Ovary (tissue), 9 donors: ENCODE data around the gene PDIA2. TPM values are rescaled to one million over a fixed set of nuclear protein-coding genes. Genes with fewer than 3 reads are reported as not detected.

Experiments
- DNase-seq, 5 donors: peaks; one replicate each; pipeline ENCODE4 v3.0.0-alpha.2; 2019 to 2020
- H3K27ac ChIP-seq, 2 donors: fragments of 200-600 bp; one replicate each; pipeline versions ENCODE4 v1.5.1 to v1.8.0; 2019 to 2022
- H3K27me3 ChIP-seq: fragments of 200-600 bp; one replicate; pipeline ENCODE4 v1.8.0; 2022
- H3K36me3 ChIP-seq: fragments of 200-600 bp; sonication (generic); one replicate; pipeline ENCODE4 v1.5.1; 2019
- H3K4me1 ChIP-seq: one replicate; pipeline ENCODE4 v1.8.1; 2013; ENCODE audit warnings: mild to moderate bottlenecking, moderate library complexity; ENCODE audit not compliant: insufficient read depth
- H3K4me3 ChIP-seq: fragments of 200-600 bp; sonication (generic); one replicate; pipeline ENCODE4 v1.5.1; 2017
- H3K9me3 ChIP-seq, 2 donors: fragments of 200-600 bp in 1 of 2; sonication (generic) in 1 of 2; one replicate each; pipeline versions ENCODE4 v1.5.1 to v1.8.1; 2013 to 2019; ENCODE audit warnings: mild to moderate bottlenecking in 1 of 2, moderate library complexity in 1 of 2
- CTCF ChIP-seq, 3 donors: fragments of 450-650 bp in 2 of 3; fragments of 200-600 bp in 1 of 3; IDR thresholded peaks; one replicate each; pipeline versions ENCODE4 v1.5.1 to v1.8.0; 2016 to 2022; ENCODE audit warnings: antibody characterized with exemption in 3 of 3, mild to moderate bottlenecking in 1 of 3
- EP300 ChIP-seq: sonication (generic); formaldehyde crosslinking; IDR thresholded peaks from one replicate; pipeline ENCODE4 v1.6.1; 2017; ENCODE audit warnings: antibody characterized with exemption
- POLR2A ChIP-seq: fragments of 450-650 bp; IDR thresholded peaks from one replicate; pipeline ENCODE4 v1.6.1; 2017; ENCODE audit warnings: antibody characterized with exemption, mild to moderate bottlenecking, moderate library complexity
- WGBS, 3 donors: extraction: QIAGEN DNeasy Blood & Tissue Kit in 1 of 3; methylation state at CpG; one replicate each; pipeline versions ENCODE4 v1.1.5 to v1.1.7; 2013 to 2017; 5-methylcytosine and 5-hydroxymethylcytosine counted together
- intact Hi-C, 4 donors: fragments of 100-400 bp; cut with DNase I; formaldehyde crosslinking; loops; one replicate each; pipeline versions ENCODE4 v1.11.0 to v1.15.1; 2022 to 2023
- polyA plus RNA-seq, 2 donors: library from polyadenylated mRNA; stranded (reverse); fragments of 200-250 nt in 1 of 2; fragments of 350-450 nt in 1 of 2; fragmentation: Illumina TruSeq in 1 of 2; extraction: RNeasy Lipid Tissue Mini Kit (QIAGEN cat#74804) in 1 of 2; gene quantifications; one replicate each; pipeline ENCODE4 v1.2.3, GENCODE V29; 2013 to 2014
- total RNA-seq, 7 donors: library from RNA; depleted of rRNA in 2 of 7; stranded (reverse); fragments of >200 nt in 2 of 7; fragmentation: NEBNext Ultra II Directional in 3 of 7; extraction: Animal tissue kit (Norgen Biotek cat#: 25700) in 3 of 7; gene quantifications; one replicate each; pipeline versions ENCODE4 v1.1.0 to v1.2.4, GENCODE V29; 2016 to 2023
- donor health status: DM: no; HTN: no; CAD: no; lungs with moderate emphysema.
- donor health status: DM: no; HTN: no; CAD: no.
- donor health status: Bipolar disorder and iron deficiency.
- donor health status: DM: yes; HTN: yes; CAD: no.
- donor health status: DM: no; HTN: no; CAD: no.
- donor health status: DM: yes; HTN: yes; CAD: no.

The PDIA2 gene
- total and polyA plus RNA-seq, 9 donors, result 0.04 to 0.92 (median 0.32) TPM; not detected in 5

DNA sequence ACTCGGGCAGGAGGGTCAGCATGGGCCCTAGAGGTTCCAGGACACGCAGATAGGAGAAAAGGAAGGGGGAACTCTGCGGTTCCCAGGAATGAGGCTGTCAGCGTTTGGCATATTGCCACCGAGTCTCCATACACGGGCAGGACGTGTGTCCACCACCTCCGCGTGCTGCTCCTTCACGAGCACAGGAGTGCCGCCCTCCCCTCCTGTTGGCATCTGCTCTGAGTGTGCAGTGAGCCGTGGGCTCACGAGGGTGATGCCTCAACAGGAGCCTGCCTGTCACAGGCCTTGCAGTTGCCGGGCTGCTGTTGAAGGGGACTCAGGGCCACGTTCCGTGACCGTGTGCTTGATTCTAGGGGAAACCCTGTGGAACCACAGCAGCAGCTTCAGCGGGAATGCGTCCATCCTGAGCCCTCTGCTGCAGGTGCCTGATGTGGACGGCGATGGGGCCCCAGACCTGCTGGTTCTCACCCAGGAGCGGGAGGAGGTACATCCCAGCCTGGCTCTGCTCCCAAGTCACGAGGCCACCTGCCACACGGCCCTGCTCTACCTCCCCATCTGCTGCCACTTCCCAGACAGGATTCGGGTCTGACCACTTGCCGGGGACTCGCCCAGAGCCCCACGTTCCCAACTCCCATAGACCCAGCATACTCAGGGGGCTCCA, 21.8 kb upstream of the PDIA2 start:
- TF ChIP-seq POLR2A (no peak), CTCF (IDR thresholded peaks at IDR 0.05) (no peak), EP300 (no peak)
- Histone ChIP-seq H3K36me3 (no peaks in the 10 kb centered on the region), H3K27me3 (no peaks in the 10 kb centered on the region), H3K4me3 (no peak overlapping the region), H3K27ac (no peak overlapping the region), H3K9me3 (no peaks in the 10 kb centered on the region), H3K4me1 (peaks cover 7% of the 10 kb centered on the region)
- DNase-seq, result no peak
- 86 to 89% (median 86%) methylated on average over 27 to 28 of the region's 28 CpGs for WGBS, 3 donors
- intact Hi-C loops, result no loop called here

DNA sequence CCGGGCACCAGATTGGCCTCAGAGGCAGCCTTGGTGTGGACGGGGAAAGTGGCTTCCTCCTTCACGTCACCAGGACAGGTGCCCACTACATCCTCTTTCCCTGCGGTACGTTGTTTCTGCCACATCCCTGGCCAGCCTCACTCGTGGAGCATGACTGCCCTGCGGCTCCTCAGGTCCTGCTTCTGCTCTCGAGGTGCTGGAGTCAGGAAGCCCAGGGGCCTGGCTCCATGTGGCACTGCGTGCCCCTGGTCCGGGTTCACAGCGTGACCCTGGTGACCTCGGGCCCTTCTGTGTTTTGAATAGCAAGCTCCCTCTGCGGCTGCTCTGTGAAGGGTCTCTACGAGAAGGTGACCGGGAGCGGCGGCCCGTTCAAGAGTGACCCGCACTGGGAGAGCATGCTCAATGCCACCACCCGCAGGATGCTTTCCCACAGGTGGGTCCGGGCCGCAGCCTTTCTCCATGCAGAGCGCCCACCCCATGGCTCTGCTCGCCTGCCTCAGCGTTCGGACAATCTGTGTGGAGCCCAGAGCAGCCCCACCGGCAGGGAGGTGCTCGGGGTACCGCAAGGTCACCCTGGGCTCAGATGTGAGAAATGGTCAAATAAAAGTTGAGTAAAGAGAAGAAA, 20.7 kb upstream of the PDIA2 start:
- H3K27ac ChIP-seq, result no peak overlapping the region
- WGBS, 3 donors, result 92 to 95% (median 93%) methylated on average over 29 of the region's 29 CpGs
- no peaks in the 10 kb centered on the region for H3K9me3 ChIP-seq
- H3K4me3 ChIP-seq, result no peak overlapping the region
- DNase-seq, result no peak
- H3K36me3 ChIP-seq, result no peaks in the 10 kb centered on the region
- intact Hi-C loops, result no loop called here
- TF ChIP-seq CTCF (IDR thresholded peaks at IDR 0.05), result no peak
- TF ChIP-seq EP300, result no peak
- TF ChIP-seq POLR2A, result no peak
- peaks cover 8% of the 10 kb centered on the region for H3K4me1 ChIP-seq
- no peaks in the 10 kb centered on the region for H3K27me3 ChIP-seq

- 89 to 93% (median 92%) methylated on average over 33 to 35 of the region's 35 CpGs for WGBS, 3 donors
- no peaks in the 10 kb centered on the region for H3K36me3 ChIP-seq
- no peaks in the 10 kb centered on the region for H3K9me3 ChIP-seq
- H3K27ac ChIP-seq, result no peak overlapping the region
- DNase-seq, result no peak
- no peak overlapping the region for H3K4me3 ChIP-seq
- TF ChIP-seq EP300 (no peak), CTCF (IDR thresholded peaks at IDR 0.05) (no peak), POLR2A (no peak)
- H3K27me3 ChIP-seq, result no peaks in the 10 kb centered on the region
- peaks cover 8% of the 10 kb centered on the region for H3K4me1 ChIP-seq
- intact Hi-C loops, result no loop called here
Observed at GRCh38 chr16:263182-263774, 19.7 kb upstream of the PDIA2 start.

DNA sequence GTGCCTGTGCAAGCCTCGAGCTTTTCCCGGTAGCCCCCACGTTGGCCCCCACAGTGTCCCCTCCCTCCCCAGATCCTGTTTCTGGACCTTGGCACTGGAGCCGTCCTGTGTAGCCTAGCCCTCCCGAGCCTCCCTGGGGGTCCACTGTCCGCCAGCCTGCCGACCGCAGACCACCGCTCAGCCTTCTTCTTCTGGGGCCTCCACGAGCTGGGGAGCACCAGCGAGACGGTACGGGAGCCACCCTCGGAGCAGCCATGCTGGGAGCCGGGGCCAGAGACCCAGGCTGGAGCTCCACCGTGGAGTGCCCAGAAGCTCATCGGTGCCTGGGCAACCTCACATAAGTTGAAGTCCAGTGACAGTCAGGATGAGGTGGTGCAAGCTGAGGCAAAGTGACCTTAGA, 19.0 kb upstream of the PDIA2 start:
- intact Hi-C loops, result no loop called here
- DNase-seq, result no peak
- Histone ChIP-seq H3K27me3 (no peaks in the 10 kb centered on the region), H3K36me3 (no peaks in the 10 kb centered on the region), H3K27ac (no peak overlapping the region), H3K9me3 (no peaks in the 10 kb centered on the region), H3K4me3 (no peak overlapping the region), H3K4me1 (peaks cover 8% of the 10 kb centered on the region)
- WGBS, 3 donors, result 88 to 94% (median 91%) methylated on average over 17 of the region's 17 CpGs
- no peak for TF ChIP-seq CTCF (IDR thresholded peaks at IDR 0.05)
- TF ChIP-seq EP300, result no peak
- no peak for TF ChIP-seq POLR2A
